Vagina (tissue), 2 donors: ENCODE data around the gene TRIAP1. TPM values are rescaled to one million over a fixed set of nuclear protein-coding genes. Genes with fewer than 3 reads are reported as not detected.

Experiments used
- DNase-seq, 2 donors: peaks; one replicate each; pipeline ENCODE4 v3.0.0-alpha.2; 2017; ENCODE audit errors: extremely low spot score in 2 of 2
- H3K27ac ChIP-seq: fragments of 200-600 bp; sonication (generic); one replicate; pipeline ENCODE4 v1.5.1; 2019
- H3K27me3 ChIP-seq: fragments of 200-600 bp; sonication (generic); one replicate; pipeline ENCODE4 v1.5.1; 2019
- H3K36me3 ChIP-seq, 2 donors: fragments of 200-600 bp; sonication (generic); one replicate each; pipeline ENCODE4 v1.5.1; 2017 to 2019
- H3K4me1 ChIP-seq: fragments of 200-600 bp; sonication (generic); one replicate; pipeline ENCODE4 v1.5.1; 2019
- H3K4me3 ChIP-seq, 2 donors: fragments of 200-600 bp; sonication (generic); 1 replicate in 1 of 2; 2 replicates in 1 of 2; pipeline ENCODE4 v1.5.1; 2016 to 2019
- H3K9me3 ChIP-seq: fragments of 200-600 bp; sonication (generic); one replicate; pipeline ENCODE4 v1.5.1; 2019
- CTCF ChIP-seq, 3 experiments: fragments of 450-650 bp in 2 of 3; fragments of 200-600 bp in 1 of 3; sonication (generic) in 1 of 3; IDR thresholded peaks; one replicate each; pipeline ENCODE4 v1.5.1; 2017 to 2019; ENCODE audit warnings: antibody characterized with exemption in 3 of 3, mild to moderate bottlenecking in 2 of 3, moderate library complexity in 2 of 3
- POLR2A ChIP-seq, 2 donors: fragments of 450-650 bp; IDR thresholded peaks; one replicate each; pipeline ENCODE4 v1.6.1; 2017; ENCODE audit warnings: antibody characterized with exemption in 2 of 2, mild to moderate bottlenecking in 2 of 2, moderate library complexity in 2 of 2
- POLR2AphosphoS5 ChIP-seq, 2 donors: sonication (generic); formaldehyde crosslinking; IDR thresholded peaks; one replicate each; pipeline ENCODE4 v1.9.0; 2017; ENCODE audit warnings: antibody characterized with exemption in 2 of 2, mild to moderate bottlenecking in 2 of 2, low read depth in 1 of 2; ENCODE audit not compliant: insufficient read depth in 1 of 2
- intact Hi-C: fragments of 100-400 bp; cut with DNase I; formaldehyde crosslinking; loops from one replicate; pipeline ENCODE4 v1.15.1; 2023
- total RNA-seq: library from RNA; depleted of rRNA; stranded (reverse); fragments of >200 nt; gene quantifications from one replicate; pipeline ENCODE4 v1.2.3, GENCODE V29; 2016

Gene TRIAP1
- total RNA-seq = 3.9 TPM

GRCh38 chr12:120445911-120446843 is at the start of gene TRIAP1, which contains the start of gene GATC:
TRIAP1 (minus strand) TSS chr12:120446384; CDS start chr12:120446372, 12 bp downstream.
GATC (plus strand) TSS chr12:120446444; CDS start chr12:120446481, 37 bp downstream.
- H3K4me3 ChIP-seq = peak within 1 kb of the TSS; percentile 70 to 97
- no peaks in the 10 kb centered on the region for H3K27me3 ChIP-seq
- H3K9me3 ChIP-seq = no peaks in the 10 kb centered on the region
- peak; percentile 92 to 97 for TF ChIP-seq POLR2AphosphoS5 (IDR thresholded peaks at IDR 0.05; ENCODE audit: insufficient read depth in 1 of 2, low read depth in 1 of 2)
- peak in 1 of 3 experiments; percentile 21 for TF ChIP-seq CTCF (IDR thresholded peaks at IDR 0.05)
- TF ChIP-seq POLR2A (IDR thresholded peaks at IDR 0.05) = peak in 1 of 2 donors; percentile 31
- peak within 1 kb of the TSS; percentile 81 for H3K27ac ChIP-seq
- peaks cover 38% of the 10 kb centered on the region for H3K4me1 ChIP-seq
- peak in 1 of 2 donors; percentile 90 for DNase-seq
- intact Hi-C loops = no loop called here
- peaks cover 0 to 19% of the 10 kb centered on the region in 2 donors for H3K36me3 ChIP-seq

- Histone ChIP-seq H3K4me1 (peaks cover 25% of the 10 kb centered on the region), H3K27ac (peak overlapping the region; percentile 97), H3K4me3 (peak overlapping the region; percentile 98 to 99), H3K27me3 (no peaks in the 10 kb centered on the region), H3K36me3 (peaks cover 0 to 18% of the 10 kb centered on the region in 2 donors), H3K9me3 (no peaks in the 10 kb centered on the region)
- DNase-seq = no peak
- intact Hi-C loops = no loop called here
- no peak for TF ChIP-seq POLR2A (IDR thresholded peaks at IDR 0.05)
- no peak for TF ChIP-seq CTCF (IDR thresholded peaks at IDR 0.05)
- TF ChIP-seq POLR2AphosphoS5 (IDR thresholded peaks at IDR 0.05; ENCODE audit: insufficient read depth in 1 of 2, low read depth in 1 of 2) = no peak
Measured at GRCh38 chr12:120495186-120495730, 49.1 kb upstream of the TRIAP1 start.

- H3K36me3 ChIP-seq = peaks cover 0 to 6% of the 10 kb centered on the region in 2 donors
- intact Hi-C loops = no loop called here
- H3K27me3 ChIP-seq = no peaks in the 10 kb centered on the region
- no peak overlapping the region for H3K4me3 ChIP-seq
- H3K27ac ChIP-seq = no peak overlapping the region
- H3K4me1 ChIP-seq = peaks cover 17% of the 10 kb centered on the region
- no peak for DNase-seq
- no peak for TF ChIP-seq POLR2A (IDR thresholded peaks at IDR 0.05)
- no peak for TF ChIP-seq POLR2AphosphoS5 (IDR thresholded peaks at IDR 0.05; ENCODE audit: insufficient read depth in 1 of 2, low read depth in 1 of 2)
- TF ChIP-seq CTCF (IDR thresholded peaks at IDR 0.05) = no peak
- H3K9me3 ChIP-seq = no peaks in the 10 kb centered on the region
Measured at GRCh38 chr12:120490833-120491512, 44.8 kb upstream of the TRIAP1 start.

- Histone ChIP-seq H3K4me1 (peaks cover 14% of the 10 kb centered on the region), H3K27me3 (no peaks in the 10 kb centered on the region), H3K4me3 (no peak overlapping the region), H3K36me3 (peaks cover 0 to 6% of the 10 kb centered on the region in 2 donors), H3K9me3 (no peaks in the 10 kb centered on the region), H3K27ac (no peak overlapping the region)
- no peak for DNase-seq
- intact Hi-C loops = no loop called here
- TF ChIP-seq POLR2AphosphoS5 (IDR thresholded peaks at IDR 0.05; ENCODE audit: insufficient read depth in 1 of 2, low read depth in 1 of 2) (no peak), CTCF (IDR thresholded peaks at IDR 0.05) (no peak), POLR2A (IDR thresholded peaks at IDR 0.05) (no peak)
Measured at GRCh38 chr12:120490325-120490724, 44.1 kb upstream of the TRIAP1 start.
